ENCODE measurements around the gene RUNDC1.

RUNDC1 gene

GRCh38 chr17:43030137-43030767 lies 49.9 kb downstream of the RUNDC1 start:
- no peak overlapping the region for H3K27ac ChIP-seq
- TF ChIP-seq CTCF (conservative IDR thresholded peaks at IDR 0.05), result no peak

- no peak for TF ChIP-seq CTCF (conservative IDR thresholded peaks at IDR 0.05)
- no peak overlapping the region for H3K27ac ChIP-seq
These were observed 51.3 kb downstream of the RUNDC1 start for GRCh38 chr17:43031666-43032065.

GRCh38 chr17:43033948-43034881 lies 53.9 kb downstream of the RUNDC1 start:
- no peak for TF ChIP-seq CTCF (conservative IDR thresholded peaks at IDR 0.05)
- H3K27ac ChIP-seq, result no peak overlapping the region; the same call in 1 of the 2 replicates

- TF ChIP-seq CTCF (conservative IDR thresholded peaks at IDR 0.05), result no peak
- H3K27ac ChIP-seq, result no peak overlapping the region
These were observed 54.5 kb downstream of the RUNDC1 start for GRCh38 chr17:43034894-43035293.

GRCh38 chr17:43039646-43040045 lies 59.3 kb downstream of the RUNDC1 start:
- no peak for TF ChIP-seq CTCF (conservative IDR thresholded peaks at IDR 0.05)
- no peak overlapping the region for H3K27ac ChIP-seq

- no peak for TF ChIP-seq CTCF (conservative IDR thresholded peaks at IDR 0.05)
- no peak overlapping the region for H3K27ac ChIP-seq
These were observed 60.3 kb downstream of the RUNDC1 start for GRCh38 chr17:43040655-43041054.

- no peak for TF ChIP-seq CTCF (conservative IDR thresholded peaks at IDR 0.05)
- H3K27ac ChIP-seq, result no peak overlapping the region
These were observed 61.8 kb downstream of the RUNDC1 start for GRCh38 chr17:43042025-43042628.

Data from VCaP (cell line).